HepG2 (cell line): ENCODE data around the gene SWSAP1. TPM values are rescaled to one million over a fixed set of nuclear protein-coding genes. Genes with fewer than 3 reads are reported as not detected.

ENCODE experiments used
- ATAC-seq: fragments of 200-7000 bp; cut with Tn5 transposase; 3 replicates; pipeline ENCODE4 v1.9.1; 2020; ENCODE audit warnings: mild to moderate bottlenecking, moderate library complexity
- BruUV-seq: library from RNA; stranded (reverse); fragments of 400-500 nt; replicated peaks from 2 replicates; lab custom pipeline; 2021; lab: Mats Ljungman, UMichigan
- CTCF ChIA-PET: fragments of 300-600 bp; formaldehyde crosslinking; extraction: SDS; loops from one replicate; lab custom pipeline; 2021; ENCODE audit warnings: low total read pairs, inconsistent platforms, low intra/inter-chr PET ratio; lab: Yijun Ruan, JAX
- POLR2A ChIA-PET: fragments of 350-600 bp; sonication (Branson Sonifier 250); formaldehyde crosslinking; loops from one replicate; lab custom pipeline; 2020; ENCODE audit warnings: antibody characterized with exemption, inconsistent platforms; lab: Yijun Ruan, JAX
- DNase-seq: peaks from one replicate; pipeline ENCODE4 v3.0.0-alpha.2; 2015; ENCODE audit warnings: low spot score
- FAIRE-seq: peaks from 3 replicates; lab custom pipeline; 2011; peaks lifted over from hg19 to GRCh38; lab: Jason Lieb, UNC
- H2AFZ ChIP-seq: one replicate; pipeline ENCODE4 v1.6.1; 2011; ENCODE audit warnings: low read length, inconsistent platforms
- H3K27ac ChIP-seq: fragments of 300-600 bp; 3 replicates; pipeline ENCODE4 v1.8.0; 2011; ENCODE audit warnings: mixed run types, mild to moderate bottlenecking, mixed read lengths, low read length, inconsistent platforms; ENCODE audit not compliant: insufficient read depth; ENCODE audit errors: extremely low read length
- H3K27me3 ChIP-seq, 2 experiments: fragments of 200-600 bp in 1 of 2; 2 replicates in 1 of 2; 3 replicates in 1 of 2; pipeline versions ENCODE4 v1.6.0 to v1.8.0; 2011; ENCODE audit warnings: low read length in 2 of 2, mild to moderate bottlenecking in 2 of 2, moderate library complexity in 2 of 2, inconsistent platforms in 1 of 2; ENCODE audit not compliant: insufficient read depth in 2 of 2, control insufficient read depth in 1 of 2
- H3K36me3 ChIP-seq, 2 experiments: fragments of 200-600 bp in 1 of 2; replicated peaks in 1 of 2; 2 replicates in 1 of 2; 3 replicates in 1 of 2; pipeline versions ENCODE4 v1.5.1 to v1.8.0; 2011; ENCODE audit warnings: low read length in 2 of 2, inconsistent platforms in 1 of 2; ENCODE audit not compliant: insufficient read depth in 2 of 2, control insufficient read depth in 1 of 2
- H3K4me1 ChIP-seq: 2 replicates; pipeline ENCODE4 v1.5.1; 2012; ENCODE audit warnings: low read length, inconsistent platforms; ENCODE audit not compliant: insufficient read depth
- H3K4me2 ChIP-seq: 2 replicates; pipeline ENCODE4 v1.6.0; 2011; ENCODE audit warnings: low read depth, low read length, inconsistent platforms
- H3K4me3 ChIP-seq, 3 experiments: fragments of 200-600 bp in 1 of 3; sonication (generic), shearing (Covaris generic) in 1 of 3; replicated peaks in 1 of 3; 2 replicates each; pipeline ENCODE4 v1.5.1; 2011 to 2016; ENCODE audit warnings: low read length in 3 of 3, inconsistent platforms in 2 of 3, low read depth in 2 of 3, mild to moderate bottlenecking in 2 of 3, control low read depth in 1 of 3, mixed read lengths in 1 of 3; ENCODE audit not compliant: insufficient read depth in 1 of 3
- H3K79me2 ChIP-seq: one replicate; pipeline ENCODE4 v1.6.1; 2011; ENCODE audit warnings: low read length, inconsistent platforms; ENCODE audit not compliant: insufficient read depth
- H3K9ac ChIP-seq: 2 replicates; pipeline ENCODE4 v1.6.0; 2011; ENCODE audit warnings: mild to moderate bottlenecking, low read depth, low read length, inconsistent platforms; ENCODE audit not compliant: insufficient read depth
- H3K9me3 ChIP-seq: 2 replicates; pipeline ENCODE4 v1.5.1; 2012; ENCODE audit warnings: mild to moderate bottlenecking, low read length
- H4K20me1 ChIP-seq: 2 replicates; pipeline ENCODE4 v1.6.0; 2011; ENCODE audit warnings: inconsistent platforms, mild to moderate bottlenecking, low read length, moderate library complexity; ENCODE audit not compliant: insufficient read depth
- KDM5B ChIP-seq: sonication (generic); formaldehyde crosslinking; IDR thresholded peaks from 2 replicates; pipeline ENCODE4 v1.4.0; 2020; ENCODE audit warnings: missing genetic modification reagents, mild to moderate bottlenecking, borderline replicate concordance
- NCOA5 ChIP-seq: sonication (generic); formaldehyde crosslinking; IDR thresholded peaks from 2 replicates; pipeline ENCODE4 v1.4.0; 2020; ENCODE audit warnings: missing genetic modification reagents
- RBFOX2 ChIP-seq: fragments of 200-400 bp; formaldehyde crosslinking; IDR thresholded peaks from 2 replicates; pipeline ENCODE4 v1.6.1; 2017; ENCODE audit warnings: low read depth, mild to moderate bottlenecking, low read length
- RFX5 ChIP-seq: IDR thresholded peaks from 2 replicates; pipeline ENCODE4 v1.6.1; 2011; ENCODE audit warnings: low read depth, low read length, improper control_type of control experiment
- SIX1 ChIP-seq: sonication (generic); formaldehyde crosslinking; IDR thresholded peaks from 2 replicates; pipeline ENCODE4 v1.4.0; 2020; ENCODE audit warnings: missing genetic modification reagents, borderline replicate concordance
- ZNF720 ChIP-seq: sonication (generic); formaldehyde crosslinking; IDR thresholded peaks from 2 replicates; pipeline ENCODE4 v1.4.0; 2020; ENCODE audit warnings: missing genetic modification reagents
- ZNF768 ChIP-seq: sonication (generic); formaldehyde crosslinking; IDR thresholded peaks from 2 replicates; pipeline ENCODE4 v1.4.0; 2020; ENCODE audit warnings: missing genetic modification reagents
- ZSCAN25 ChIP-seq: sonication (generic); formaldehyde crosslinking; IDR thresholded peaks from 2 replicates; pipeline ENCODE4 v1.8.0; 2022; ENCODE audit warnings: mild to moderate bottlenecking, missing genetic modification reagents
- WGBS: methylation state at CpG from one replicate; pipeline ENCODE4 v1.1.6; 2017; ENCODE audit warnings: low lambda C conversion rate; 5-methylcytosine and 5-hydroxymethylcytosine counted together
- in situ Hi-C: cut with HindIII; loops from 2 replicates; pipeline ENCODE4 v1.10.0; 2017; ENCODE audit warnings: low pct_unique_long_range_greater_than_20kb; ENCODE audit not compliant: extremely low pct_ligation_motif_present
- intact Hi-C: fragments of 100-400 bp; cut with micrococcal nuclease; formaldehyde crosslinking; loops from one replicate; pipeline ENCODE4 v1.10.0; 2022; ENCODE audit not compliant: unreplicated experiment
- polyA plus RNA-seq, 8 experiments: library from polyadenylated mRNA; depleted of rRNA in 3 of 8; stranded (reverse) in 7 of 8; unstranded in 1 of 8; fragments of >200 nt; fragmentation: Illumina TruSeq in 4 of 8; extraction: Trizol in 4 of 8; gene quantifications; 2 replicates each; pipeline versions ENCODE4 v1.2.1 to v1.2.3, GENCODE V29; 2011 to 2016; ENCODE audit warnings: low read depth in 4 of 8, missing spikeins in 1 of 8, mixed read lengths in 1 of 8; ENCODE audit not compliant: insufficient read depth in 1 of 8
- total RNA-seq, 5 experiments: library from RNA; depleted of rRNA; stranded (reverse); fragments of >200 nt; fragmentation: Illumina TruSeq; extraction: Trizol; gene quantifications; 2 replicates each; pipeline ENCODE4 v1.2.3, GENCODE V29; 2016; ENCODE audit warnings: low read depth in 1 of 5
- TF ChIP-seq, protein P1 (sequence below): sonication (generic); formaldehyde crosslinking; IDR thresholded peaks from 2 replicates; pipeline ENCODE4 v1.4.0; 2020; ENCODE audit warnings: missing genetic modification reagents, mild to moderate bottlenecking, borderline replicate concordance
- TF ChIP-seq, protein P2 (sequence below): sonication (generic); formaldehyde crosslinking; IDR thresholded peaks from 2 replicates; pipeline ENCODE4 v1.8.0; 2022; ENCODE audit warnings: low read depth, missing genetic modification reagents
- TF ChIP-seq, protein P3 (sequence below): sonication (generic); formaldehyde crosslinking; IDR thresholded peaks from 2 replicates; pipeline ENCODE4 v1.9.0; 2022; ENCODE audit warnings: missing genetic modification reagents, mild to moderate bottlenecking, borderline replicate concordance

The SWSAP1 gene
- total and polyA plus RNA-seq, 2 of the 13 experiments (the other 11 are each of a cell fraction or from before 2014, with no cell fraction given), result 2.7 to 3.3 TPM

GRCh38 chr19:11374433-11375142 lies at the start of gene SWSAP1 (continued):
- TF ChIP-seq, protein P1, sequence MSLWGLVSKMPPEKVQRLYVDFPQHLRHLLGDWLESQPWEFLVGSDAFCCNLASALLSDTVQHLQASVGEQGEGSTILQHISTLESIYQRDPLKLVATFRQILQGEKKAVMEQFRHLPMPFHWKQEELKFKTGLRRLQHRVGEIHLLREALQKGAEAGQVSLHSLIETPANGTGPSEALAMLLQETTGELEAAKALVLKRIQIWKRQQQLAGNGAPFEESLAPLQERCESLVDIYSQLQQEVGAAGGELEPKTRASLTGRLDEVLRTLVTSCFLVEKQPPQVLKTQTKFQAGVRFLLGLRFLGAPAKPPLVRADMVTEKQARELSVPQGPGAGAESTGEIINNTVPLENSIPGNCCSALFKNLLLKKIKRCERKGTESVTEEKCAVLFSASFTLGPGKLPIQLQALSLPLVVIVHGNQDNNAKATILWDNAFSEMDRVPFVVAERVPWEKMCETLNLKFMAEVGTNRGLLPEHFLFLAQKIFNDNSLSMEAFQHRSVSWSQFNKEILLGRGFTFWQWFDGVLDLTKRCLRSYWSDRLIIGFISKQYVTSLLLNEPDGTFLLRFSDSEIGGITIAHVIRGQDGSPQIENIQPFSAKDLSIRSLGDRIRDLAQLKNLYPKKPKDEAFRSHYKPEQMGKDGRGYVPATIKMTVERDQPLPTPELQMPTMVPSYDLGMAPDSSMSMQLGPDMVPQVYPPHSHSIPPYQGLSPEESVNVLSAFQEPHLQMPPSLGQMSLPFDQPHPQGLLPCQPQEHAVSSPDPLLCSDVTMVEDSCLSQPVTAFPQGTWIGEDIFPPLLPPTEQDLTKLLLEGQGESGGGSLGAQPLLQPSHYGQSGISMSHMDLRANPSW (CRISPR knock-in tag), result no peak
- 0 out of 2 replicates have a peak, but pooled peaks have one; percentile 49 for TF ChIP-seq ZNF720 (CRISPR knock-in tag)
- peak; percentile 86 for TF ChIP-seq RBFOX2

DNA sequence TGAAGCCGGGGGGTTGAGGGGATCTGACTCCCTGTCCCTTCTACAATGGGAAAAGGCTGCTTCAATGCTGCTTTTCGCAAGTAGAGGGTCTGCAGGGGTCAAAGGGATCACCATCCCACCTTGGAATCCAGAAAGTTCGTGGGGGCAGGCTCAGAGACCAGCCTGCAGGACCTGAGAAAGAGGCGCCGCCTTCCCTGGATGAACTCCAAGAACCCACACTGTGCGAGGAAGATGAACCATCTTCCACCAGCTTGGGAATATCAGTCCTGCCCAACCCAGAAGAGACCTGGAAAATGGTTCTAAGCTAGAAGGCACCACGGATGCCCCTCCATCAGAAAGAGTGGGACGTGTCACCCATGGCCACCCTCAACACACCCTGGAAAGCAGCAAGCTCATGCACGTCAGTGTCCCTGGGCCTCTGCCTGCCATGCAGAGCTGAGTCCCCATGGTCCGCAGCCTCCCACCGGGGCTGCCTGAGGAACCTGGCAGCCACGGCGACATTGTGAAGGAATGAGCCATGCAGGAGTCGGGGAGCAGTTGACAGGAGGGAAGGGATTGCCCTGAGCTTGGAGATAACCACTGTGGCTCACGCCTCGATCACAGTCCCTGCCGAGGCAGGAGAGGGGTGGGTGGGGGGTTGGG lies 49.6 kb upstream of the SWSAP1 start:
- no peak overlapping the region for H3K4me3 ChIP-seq
- H3K9ac ChIP-seq, result no peak overlapping the region
- in situ Hi-C loops (no loop called here), intact Hi-C loops (no loop called here)
- H4K20me1 ChIP-seq, result no peaks in the 10 kb centered on the region
- no peaks in the 10 kb centered on the region for H3K27me3 ChIP-seq
- peaks cover 35% of the 10 kb centered on the region for H3K4me1 ChIP-seq
- ChIA-PET CTCF (no interaction called here), POLR2A (interaction anchor here (1.0 to 2.3 kb wide), 4 partner anchors 8 to 50 kb away, joined by 4 to 10 read pairs (median 4); partner anchors contain the start of genes CCDC159, RAB3D, SWSAP1 and TMEM205)
- BruUV-seq, result no TSS peak
- ATAC-seq, result no peak
- 82% methylated on average over 16 of the region's 17 CpGs for whole genome bisulfite sequencing
- DNase-seq, result no peak
- no peak overlapping the region for H2AFZ ChIP-seq
- no peaks in the 10 kb centered on the region for H3K36me3 ChIP-seq
- H3K79me2 ChIP-seq, result no peaks in the 10 kb centered on the region
- TF ChIP-seq RFX5 (no peak), KDM5B (CRISPR knock-in tag) (no peak), SIX1 (CRISPR knock-in tag) (no peak), NCOA5 (CRISPR knock-in tag) (no peak), ZSCAN25 (CRISPR knock-in tag) (no peak), ZNF768 (CRISPR knock-in tag) (peak; percentile 25; the same call in 1 of the 2 replicates)
- TF ChIP-seq, protein P2, sequence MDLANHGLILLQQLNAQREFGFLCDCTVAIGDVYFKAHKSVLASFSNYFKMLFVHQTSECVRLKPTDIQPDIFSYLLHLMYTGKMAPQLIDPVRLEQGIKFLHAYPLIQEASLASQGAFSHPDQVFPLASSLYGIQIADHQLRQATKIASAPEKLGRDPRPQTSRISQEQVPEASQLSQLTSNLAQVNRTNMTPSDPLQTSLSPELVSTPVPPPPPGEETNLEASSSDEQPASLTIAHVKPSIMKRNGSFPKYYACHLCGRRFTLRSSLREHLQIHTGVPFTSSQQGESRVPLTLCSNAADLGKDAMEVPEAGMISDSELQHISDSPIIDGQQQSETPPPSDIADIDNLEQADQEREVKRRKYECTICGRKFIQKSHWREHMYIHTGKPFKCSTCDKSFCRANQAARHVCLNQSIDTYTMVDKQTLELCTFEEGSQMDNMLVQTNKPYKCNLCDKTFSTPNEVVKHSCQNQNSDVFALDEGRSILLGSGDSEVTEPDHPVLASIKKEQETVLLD, result no peak
- TF ChIP-seq, protein P3, sequence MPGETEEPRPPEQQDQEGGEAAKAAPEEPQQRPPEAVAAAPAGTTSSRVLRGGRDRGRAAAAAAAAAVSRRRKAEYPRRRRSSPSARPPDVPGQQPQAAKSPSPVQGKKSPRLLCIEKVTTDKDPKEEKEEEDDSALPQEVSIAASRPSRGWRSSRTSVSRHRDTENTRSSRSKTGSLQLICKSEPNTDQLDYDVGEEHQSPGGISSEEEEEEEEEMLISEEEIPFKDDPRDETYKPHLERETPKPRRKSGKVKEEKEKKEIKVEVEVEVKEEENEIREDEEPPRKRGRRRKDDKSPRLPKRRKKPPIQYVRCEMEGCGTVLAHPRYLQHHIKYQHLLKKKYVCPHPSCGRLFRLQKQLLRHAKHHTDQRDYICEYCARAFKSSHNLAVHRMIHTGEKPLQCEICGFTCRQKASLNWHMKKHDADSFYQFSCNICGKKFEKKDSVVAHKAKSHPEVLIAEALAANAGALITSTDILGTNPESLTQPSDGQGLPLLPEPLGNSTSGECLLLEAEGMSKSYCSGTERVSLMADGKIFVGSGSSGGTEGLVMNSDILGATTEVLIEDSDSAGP, result 0 out of 2 replicates have a peak, but pooled peaks have one; percentile 28
- H3K4me2 ChIP-seq, result peak overlapping the region; percentile 68
- FAIRE-seq, result no peak
- H3K9me3 ChIP-seq, result no peaks in the 10 kb centered on the region
- H3K27ac ChIP-seq, result peak overlapping the region; percentile 45
